ENCODE measurements around the gene TGOLN2. TPM values are rescaled to one million over a fixed set of nuclear protein-coding genes. Genes with fewer than 3 reads are reported as not detected.

Gene TGOLN2
- total RNA-seq, 1 experiment from 2014 or later, result 120 TPM

GRCh38 chr2:85309699-85310321 is 18.0 kb downstream of the TGOLN2 start:
- no peaks in the 10 kb centered on the region for H3K9me3 ChIP-seq (replicated peaks)
- DNase-seq (ENCODE audit: low read depth in 1 of 2, low spot score in 2 of 2), result no peak
- peaks cover 19% of the 10 kb centered on the region for H3K36me3 ChIP-seq
- no peak overlapping the region for H3K27ac ChIP-seq
- peaks cover 44% of the 10 kb centered on the region for H3K4me1 ChIP-seq (replicated peaks)
- no peak overlapping the region for H3K4me3 ChIP-seq
- no peaks in the 10 kb centered on the region for H3K27me3 ChIP-seq (replicated peaks)

- no peaks in the 10 kb centered on the region for H3K9me3 ChIP-seq (replicated peaks)
- H3K27me3 ChIP-seq (replicated peaks), result no peaks in the 10 kb centered on the region
- peak in 1 of 2 experiments; percentile 59 for DNase-seq (ENCODE audit: low read depth in 1 of 2, low spot score in 2 of 2)
- H3K27ac ChIP-seq, result no peak overlapping the region
- H3K4me3 ChIP-seq, result no peak overlapping the region
- peaks cover 36% of the 10 kb centered on the region for H3K4me1 ChIP-seq (replicated peaks)
- H3K36me3 ChIP-seq, result peaks cover 13% of the 10 kb centered on the region; the same call in 1 of the 2 replicates
Measured at GRCh38 chr2:85308896-85309555, 18.8 kb downstream of the TGOLN2 start.

GRCh38 chr2:85308201-85308600 is 19.6 kb downstream of the TGOLN2 start:
- DNase-seq (ENCODE audit: low read depth in 1 of 2, low spot score in 2 of 2), result no peak
- no peak overlapping the region for H3K27ac ChIP-seq

GRCh38 chr2:85307527-85307897 is 20.3 kb downstream of the TGOLN2 start:
- DNase-seq (ENCODE audit: low read depth in 1 of 2, low spot score in 2 of 2), result no peak
- Histone ChIP-seq H3K4me1 (replicated peaks) (peaks cover 22% of the 10 kb centered on the region), H3K4me3 (no peak overlapping the region), H3K36me3 (peaks cover 5% of the 10 kb centered on the region; the same call in 1 of the 2 replicates), H3K27ac (no peak overlapping the region), H3K9me3 (replicated peaks) (no peaks in the 10 kb centered on the region), H3K27me3 (replicated peaks) (no peaks in the 10 kb centered on the region)

More at GRCh38 chr2:85308201-85308600, 19.6 kb downstream of the TGOLN2 start:
- H3K27me3 ChIP-seq (replicated peaks), result no peaks in the 10 kb centered on the region
- peaks cover 28% of the 10 kb centered on the region for H3K4me1 ChIP-seq (replicated peaks)
- H3K4me3 ChIP-seq, result no peak overlapping the region
- H3K36me3 ChIP-seq, result peaks cover 5% of the 10 kb centered on the region; the same call in 1 of the 2 replicates
- no peaks in the 10 kb centered on the region for H3K9me3 ChIP-seq (replicated peaks)

GRCh38 chr2:85303780-85304531 is 23.8 kb downstream of the TGOLN2 start:
- H3K4me3 ChIP-seq, result no peak overlapping the region
- H3K27ac ChIP-seq, result no peak overlapping the region
- peaks cover 2% of the 10 kb centered on the region for H3K4me1 ChIP-seq (replicated peaks)
- DNase-seq (ENCODE audit: low read depth in 1 of 2, low spot score in 2 of 2), result no peak
- peaks cover 5% of the 10 kb centered on the region; the same call in 1 of the 2 replicates for H3K36me3 ChIP-seq
- no peaks in the 10 kb centered on the region for H3K27me3 ChIP-seq (replicated peaks)
- H3K9me3 ChIP-seq (replicated peaks), result no peaks in the 10 kb centered on the region

GRCh38 chr2:85302121-85302520 is 25.7 kb downstream of the TGOLN2 start:
- Histone ChIP-seq H3K4me1 (replicated peaks) (no peaks in the 10 kb centered on the region), H3K27ac (no peak overlapping the region), H3K27me3 (replicated peaks) (no peaks in the 10 kb centered on the region), H3K4me3 (no peak overlapping the region), H3K36me3 (no peaks in the 10 kb centered on the region), H3K9me3 (replicated peaks) (no peaks in the 10 kb centered on the region)
- DNase-seq (ENCODE audit: low read depth in 1 of 2, low spot score in 2 of 2), result no peak

- no peak for DNase-seq (ENCODE audit: low read depth in 1 of 2, low spot score in 2 of 2)
- H3K27me3 ChIP-seq (replicated peaks), result no peaks in the 10 kb centered on the region
- peaks cover 4% of the 10 kb centered on the region; the same call in 1 of the 2 replicates for H3K4me1 ChIP-seq (replicated peaks)
- no peak overlapping the region for H3K27ac ChIP-seq
- no peaks in the 10 kb centered on the region for H3K9me3 ChIP-seq (replicated peaks)
- H3K36me3 ChIP-seq, result no peaks in the 10 kb centered on the region
- H3K4me3 ChIP-seq, result no peak overlapping the region
Measured at GRCh38 chr2:85291425-85292023, 36.3 kb downstream of the TGOLN2 start.

GRCh38 chr2:85288244-85288725 is 39.5 kb downstream of the TGOLN2 start:
- no peak overlapping the region for H3K4me3 ChIP-seq
- H3K27me3 ChIP-seq (replicated peaks), result no peaks in the 10 kb centered on the region
- no peak overlapping the region for H3K27ac ChIP-seq
- H3K36me3 ChIP-seq, result no peaks in the 10 kb centered on the region
- no peaks in the 10 kb centered on the region for H3K9me3 ChIP-seq (replicated peaks)
- no peak for DNase-seq (ENCODE audit: low read depth in 1 of 2, low spot score in 2 of 2)
- peaks cover 5% of the 10 kb centered on the region; the same call in 1 of the 2 replicates for H3K4me1 ChIP-seq (replicated peaks)

GRCh38 chr2:85287721-85288120 is 40.1 kb downstream of the TGOLN2 start:
- Histone ChIP-seq H3K27ac (no peak overlapping the region), H3K27me3 (replicated peaks) (no peaks in the 10 kb centered on the region), H3K4me1 (replicated peaks) (peaks cover 5% of the 10 kb centered on the region; the same call in 1 of the 2 replicates), H3K4me3 (no peak overlapping the region), H3K9me3 (replicated peaks) (no peaks in the 10 kb centered on the region), H3K36me3 (no peaks in the 10 kb centered on the region)
- DNase-seq (ENCODE audit: low read depth in 1 of 2, low spot score in 2 of 2), result no peak

GRCh38 chr2:85286918-85287317 is 40.9 kb downstream of the TGOLN2 start:
- DNase-seq (ENCODE audit: low read depth in 1 of 2, low spot score in 2 of 2), result no peak
- no peaks in the 10 kb centered on the region for H3K36me3 ChIP-seq
- no peak overlapping the region for H3K4me3 ChIP-seq
- no peaks in the 10 kb centered on the region for H3K9me3 ChIP-seq (replicated peaks)
- no peaks in the 10 kb centered on the region for H3K27me3 ChIP-seq (replicated peaks)
- no peak overlapping the region for H3K27ac ChIP-seq
- peaks cover 5% of the 10 kb centered on the region; the same call in 1 of the 2 replicates for H3K4me1 ChIP-seq (replicated peaks)

- H3K9me3 ChIP-seq (replicated peaks), result no peaks in the 10 kb centered on the region
- no peaks in the 10 kb centered on the region for H3K36me3 ChIP-seq
- no peaks in the 10 kb centered on the region for H3K27me3 ChIP-seq (replicated peaks)
- peaks cover 10% of the 10 kb centered on the region for H3K4me1 ChIP-seq (replicated peaks)
- H3K27ac ChIP-seq, result no peak overlapping the region
- DNase-seq (ENCODE audit: low read depth in 1 of 2, low spot score in 2 of 2), result no peak
- H3K4me3 ChIP-seq, result no peak overlapping the region
Measured at GRCh38 chr2:85283641-85284040, 44.1 kb downstream of the TGOLN2 start.

GRCh38 chr2:85282914-85283313 is 44.9 kb downstream of the TGOLN2 start:
- no peak for DNase-seq (ENCODE audit: low read depth in 1 of 2, low spot score in 2 of 2)
- Histone ChIP-seq H3K4me1 (replicated peaks) (peaks cover 17% of the 10 kb centered on the region), H3K36me3 (no peaks in the 10 kb centered on the region), H3K27ac (no peak overlapping the region), H3K27me3 (replicated peaks) (no peaks in the 10 kb centered on the region), H3K4me3 (no peak overlapping the region), H3K9me3 (replicated peaks) (no peaks in the 10 kb centered on the region)

GRCh38 chr2:85281553-85281952 is 46.2 kb downstream of the TGOLN2 start:
- no peak for DNase-seq (ENCODE audit: low read depth in 1 of 2, low spot score in 2 of 2)

More at GRCh38 chr2:85281553-85281952, 46.2 kb downstream of the TGOLN2 start:
- Histone ChIP-seq H3K27ac (no peak overlapping the region), H3K9me3 (replicated peaks) (no peaks in the 10 kb centered on the region), H3K36me3 (no peaks in the 10 kb centered on the region), H3K4me1 (replicated peaks) (peaks cover 24% of the 10 kb centered on the region), H3K4me3 (no peak overlapping the region), H3K27me3 (replicated peaks) (no peaks in the 10 kb centered on the region)

All from SJSA1 (cell line).